GM18517 (cell line): ENCODE measurements around the gene SREBF1.
"Not testable (repeated sequence)": the region's sequence is repeated elsewhere in the genome, so short reads cannot be mapped to it uniquely, and the experiment has no call there.

Experiments
- ATAC-seq: cut with Tn5 transposase; IDR thresholded peaks from one replicate; pipeline ENCODE4 v1.9.1; 2021; ENCODE audit warnings: mild to moderate bottlenecking, moderate library complexity; ENCODE audit not compliant: unreplicated experiment

SREBF1 gene

GRCh38 chr17:17813725-17814095, 23.1 kb downstream of the SREBF1 start:
- ATAC-seq: no peak

DNA sequence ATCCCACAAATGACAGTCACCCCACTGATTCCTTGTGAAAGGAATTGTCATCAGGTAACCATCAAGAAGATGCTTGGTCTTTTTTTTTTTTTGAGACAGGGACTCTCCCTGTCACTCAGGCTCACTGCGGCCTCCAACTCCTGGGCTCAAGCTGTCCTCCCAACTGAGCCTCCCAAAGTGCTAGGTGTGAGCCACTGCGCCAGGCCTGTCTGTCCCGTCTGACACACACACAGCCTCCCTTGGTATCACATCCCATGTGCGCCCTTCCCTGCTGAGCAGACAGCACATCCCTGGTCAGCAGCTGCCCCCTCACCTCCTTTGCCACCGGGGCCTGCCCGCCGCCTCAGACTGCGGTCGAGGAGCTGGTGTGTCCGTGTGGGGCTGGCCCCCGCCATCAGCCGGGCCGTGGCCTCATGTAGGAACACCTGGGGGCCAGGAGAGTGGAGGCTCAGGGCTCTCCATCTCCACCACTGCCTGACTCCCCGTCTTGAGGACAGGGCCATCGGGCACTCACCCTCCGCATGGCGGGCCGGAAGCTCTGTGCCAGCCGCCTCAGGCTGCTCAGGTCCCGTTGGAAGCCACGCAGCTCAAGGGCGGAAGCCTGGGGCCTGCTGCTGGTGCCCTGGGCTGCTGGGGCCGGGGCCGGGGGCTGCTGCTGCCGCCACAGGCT, 23.6 kb downstream of the SREBF1 start:
- ATAC-seq: no peak

GRCh38 chr17:17812211-17813054, 24.4 kb downstream of the SREBF1 start:
- ATAC-seq: no peak

DNA sequence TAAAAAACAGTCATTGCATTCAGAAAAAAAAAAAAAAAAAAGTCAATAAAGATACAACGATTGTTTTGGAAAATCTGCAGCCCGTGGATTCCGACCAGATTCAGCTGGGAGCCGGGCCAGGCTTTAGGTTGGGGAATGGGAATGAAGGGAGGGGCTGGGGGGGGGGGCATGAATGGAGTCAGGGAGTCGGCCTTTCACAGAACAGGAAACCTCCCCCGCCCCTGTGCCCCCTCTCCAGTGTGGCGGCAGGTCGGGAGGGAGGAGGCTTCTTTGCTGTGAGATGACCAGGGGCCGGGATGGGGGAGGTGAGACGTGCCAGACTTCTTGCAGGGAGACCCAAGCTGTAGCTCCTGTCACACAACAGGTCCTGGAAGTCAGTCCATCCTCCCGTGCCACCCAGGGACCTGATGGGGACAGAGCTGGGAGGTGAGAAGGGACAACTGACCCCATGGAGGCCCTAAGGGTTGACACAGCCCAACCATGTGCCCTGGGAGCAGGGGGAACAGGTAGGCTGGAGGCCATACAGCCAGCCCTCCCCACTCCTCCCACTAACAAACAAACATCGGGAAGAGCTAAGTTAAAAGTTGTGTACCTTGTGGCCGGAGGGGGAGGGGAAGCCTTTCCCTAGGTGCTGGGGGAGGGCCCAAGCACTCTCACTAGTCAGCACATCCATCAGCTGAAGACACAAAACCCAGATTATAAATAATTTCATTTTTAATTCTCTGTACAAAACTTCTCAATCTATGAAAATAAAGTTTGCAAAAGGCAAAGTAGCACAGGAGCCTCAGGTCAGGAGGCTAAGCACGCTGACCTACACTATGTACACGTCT, 25.2 kb downstream of the SREBF1 start:
- no peak for ATAC-seq

DNA sequence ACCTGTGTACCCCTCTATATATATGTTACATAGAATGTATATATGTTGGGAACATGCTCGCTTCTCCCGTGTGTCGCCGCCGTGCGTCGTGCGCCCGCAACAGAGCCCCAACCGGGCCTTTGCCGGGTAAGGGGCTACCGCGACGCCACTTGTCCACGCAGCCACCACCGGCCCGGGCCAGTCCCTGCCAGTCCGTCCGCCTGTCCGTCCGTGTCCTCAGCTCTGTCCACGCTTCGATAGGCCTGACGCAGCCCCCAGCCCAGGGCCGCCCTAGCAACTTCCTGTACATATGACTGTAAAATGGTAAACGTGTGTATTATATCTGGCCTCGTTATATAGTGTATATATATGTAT, 25.9 kb downstream of the SREBF1 start:
- ATAC-seq: no peak

DNA sequence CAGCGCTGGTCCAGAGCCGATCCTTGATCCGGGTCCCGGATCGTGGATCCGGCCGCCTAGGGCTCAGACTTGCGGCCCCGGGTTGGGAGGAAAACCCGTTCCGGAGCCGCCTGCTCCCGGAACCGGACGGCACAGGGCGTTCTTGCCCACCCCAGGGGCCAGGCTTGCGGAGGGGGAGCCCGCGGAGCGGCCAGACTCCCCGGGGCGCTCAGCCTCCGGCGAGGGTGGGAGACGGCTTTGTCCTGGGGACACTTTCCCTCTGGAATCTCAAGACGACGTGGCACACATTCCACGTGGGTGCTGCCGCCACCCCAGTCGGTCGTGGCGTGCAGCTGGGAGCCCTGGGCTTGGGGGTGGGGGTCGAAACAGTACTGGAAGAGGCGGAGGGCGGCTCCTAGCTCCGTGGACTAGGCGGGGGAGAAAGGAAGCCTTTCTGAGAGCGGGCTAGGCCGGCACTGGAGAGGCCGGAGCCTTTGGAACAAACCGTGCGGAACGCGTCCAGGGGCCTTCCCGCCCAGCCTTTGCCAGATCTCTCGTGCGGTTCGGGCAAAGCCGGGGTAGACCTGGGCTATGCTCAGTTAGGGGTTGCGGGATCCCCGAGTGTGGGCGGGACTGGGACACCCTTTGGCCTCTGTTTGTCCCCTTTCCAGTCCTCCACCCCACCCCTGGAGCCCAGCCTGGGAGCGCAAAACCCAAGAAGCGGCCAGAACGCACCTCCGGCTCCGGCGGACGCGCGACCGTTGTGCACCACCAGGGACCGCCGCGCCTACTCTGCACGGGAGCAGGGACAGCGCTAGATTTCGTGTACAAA, 26.5 kb downstream of the SREBF1 start:
- no peak for ATAC-seq

DNA sequence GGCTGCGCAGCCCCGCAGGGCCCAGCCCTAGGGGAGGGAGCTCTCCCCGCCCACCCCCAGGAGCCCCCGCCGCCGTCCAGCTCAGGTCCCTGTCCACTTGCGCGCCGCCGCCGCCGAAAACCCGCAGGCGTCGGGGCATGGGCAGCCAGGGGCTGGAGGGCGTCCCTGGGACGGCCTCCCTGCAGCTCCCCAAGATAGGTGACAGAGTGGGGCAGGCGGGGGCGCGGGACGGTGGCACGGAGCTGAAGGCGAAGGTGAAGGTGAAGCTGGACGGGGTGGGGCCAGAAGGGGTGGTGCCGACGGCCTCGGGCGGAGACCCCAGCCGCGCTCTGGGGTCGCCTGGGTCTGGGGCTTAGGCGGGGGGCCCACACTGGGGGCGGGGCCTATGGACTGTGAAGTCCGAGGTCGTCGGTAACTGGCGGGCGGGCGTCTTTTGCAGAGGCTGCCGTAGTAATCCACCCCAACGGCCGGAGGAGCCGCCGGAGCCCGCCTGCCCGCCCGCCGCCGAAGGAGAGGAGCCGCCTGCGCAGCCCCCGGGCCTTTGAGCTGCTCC, 27.2 kb downstream of the SREBF1 start:
- ATAC-seq: no peak

DNA sequence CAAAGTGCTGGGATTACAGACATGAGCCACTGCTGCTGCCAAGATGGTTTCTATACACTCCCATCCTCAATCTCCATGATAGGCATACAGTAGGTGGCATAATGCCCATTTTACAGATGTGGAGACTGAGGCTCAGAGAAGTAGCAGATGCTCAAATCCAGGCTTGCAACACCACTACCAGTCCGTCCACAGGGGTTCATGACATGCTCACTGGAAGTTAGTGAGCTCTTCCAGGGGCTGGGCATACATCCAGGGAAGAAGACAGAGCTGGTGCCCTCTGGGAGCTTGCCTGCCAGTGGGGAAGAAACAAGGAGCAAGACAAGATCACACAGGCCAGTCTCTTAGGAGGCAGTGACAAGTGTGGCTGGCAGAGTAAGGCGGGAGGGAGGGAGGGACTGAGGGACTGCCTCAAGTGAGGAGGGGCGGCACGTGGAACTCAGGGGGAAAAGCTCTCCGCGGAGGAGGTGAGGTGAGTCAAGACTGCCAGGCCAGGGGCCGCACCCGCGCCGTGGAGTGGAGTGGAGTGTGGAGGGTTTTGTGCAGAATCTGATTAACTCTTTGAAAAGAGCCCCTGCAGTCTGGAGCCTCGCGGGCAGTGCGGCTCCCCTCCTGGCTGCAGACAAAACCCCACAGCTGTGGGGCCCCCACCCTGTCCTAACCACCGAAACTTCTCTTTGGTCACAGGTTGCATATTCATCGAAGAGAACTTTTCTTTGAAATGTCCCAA, 27.9 kb downstream of the SREBF1 start:
- no peak for ATAC-seq

DNA sequence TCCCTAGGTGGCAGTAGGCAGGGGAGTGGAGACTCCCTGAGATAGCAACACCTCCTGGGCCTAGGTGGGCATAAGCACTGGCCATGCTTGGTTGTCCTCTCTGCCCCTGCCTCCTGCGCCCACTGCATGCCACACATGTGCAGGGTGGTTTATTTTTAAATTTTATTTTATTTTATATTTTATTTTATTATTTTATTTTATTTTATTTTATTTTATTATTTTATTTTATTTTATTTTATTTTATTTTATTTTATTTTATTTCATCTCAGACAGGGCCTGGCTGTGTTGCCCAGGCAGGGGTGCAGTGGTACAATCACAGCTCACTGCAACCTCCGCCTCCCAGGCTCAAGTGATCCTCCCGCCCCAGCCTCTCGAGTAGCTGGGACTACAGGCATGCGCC, 28.6 kb downstream of the SREBF1 start:
- ATAC-seq: not testable (repeated sequence)

GRCh38 chr17:17807440-17807839, 29.3 kb downstream of the SREBF1 start:
- no peak for ATAC-seq

- no peak for ATAC-seq
Observed at GRCh38 chr17:17806611-17807274, 30.0 kb downstream of the SREBF1 start.

- no peak for ATAC-seq
Observed at GRCh38 chr17:17806035-17806434, 30.8 kb downstream of the SREBF1 start.

GRCh38 chr17:17805575-17805974, 31.2 kb downstream of the SREBF1 start:
- no peak for ATAC-seq

- no peak for ATAC-seq
Observed at GRCh38 chr17:17804007-17804406, 32.8 kb downstream of the SREBF1 start.

DNA sequence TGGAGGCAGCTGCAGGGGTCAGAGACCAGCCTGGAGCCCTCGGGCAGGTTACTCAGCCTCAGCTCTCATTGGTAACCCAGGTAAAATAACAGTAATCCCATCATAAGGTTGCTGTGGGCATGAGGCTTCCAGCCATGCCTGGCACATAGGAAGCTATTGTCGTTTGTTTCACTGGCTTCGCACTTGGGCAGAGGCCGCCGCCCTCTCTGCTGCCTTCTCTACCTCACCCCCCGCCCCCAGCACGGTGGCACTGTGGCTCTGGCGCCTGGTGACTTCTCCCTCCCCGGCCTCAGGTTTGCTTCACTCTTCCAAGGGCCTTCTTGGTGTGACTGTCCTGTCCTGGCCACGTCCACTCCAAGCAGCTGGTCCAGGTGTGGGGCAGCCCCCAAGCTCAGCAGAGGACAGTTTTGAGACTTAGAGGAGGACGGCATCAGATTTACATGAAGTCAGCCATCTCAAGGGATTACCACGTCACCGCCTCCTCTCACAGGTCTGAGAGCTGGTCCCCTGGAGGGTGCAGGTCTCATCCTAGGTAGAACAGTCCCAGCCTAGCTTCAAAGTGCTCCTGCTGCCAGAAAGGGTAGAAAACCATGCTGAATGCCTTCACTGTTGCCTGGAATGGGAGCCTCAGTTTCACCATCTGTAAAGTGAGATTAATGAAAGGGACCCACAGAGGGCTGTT, 34.8 kb downstream of the SREBF1 start:
- no peak for ATAC-seq

DNA sequence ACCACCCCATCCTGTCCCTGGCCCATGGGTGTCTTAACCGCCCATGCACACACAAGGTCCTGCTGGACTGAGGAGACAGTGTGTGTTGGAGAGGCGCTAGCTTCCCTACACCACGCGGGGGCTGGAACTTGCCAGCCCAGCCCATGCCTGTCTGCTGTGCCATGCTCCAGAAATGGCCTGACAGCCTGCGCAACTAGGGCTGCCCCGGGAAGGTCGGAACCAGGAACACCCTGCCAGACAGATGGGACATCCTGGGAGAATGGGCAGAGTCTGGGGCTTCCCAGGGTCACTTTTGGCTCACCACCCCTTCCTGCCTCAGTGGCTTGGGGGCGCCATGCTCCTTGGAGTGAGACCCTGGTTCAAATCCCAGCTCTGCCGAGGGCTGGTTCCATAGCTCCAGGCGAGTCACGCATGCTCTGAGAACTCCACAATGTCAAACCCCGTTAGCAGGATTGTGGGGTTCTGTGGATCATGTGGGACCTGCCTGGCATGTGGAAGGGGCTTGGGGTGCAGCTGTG, 36.2 kb downstream of the SREBF1 start:
- no peak for ATAC-seq

- ATAC-seq: no peak
Observed at GRCh38 chr17:17798573-17799255, 38.1 kb downstream of the SREBF1 start.

- ATAC-seq: no peak
Observed at GRCh38 chr17:17798010-17798556, 38.7 kb downstream of the SREBF1 start.
